Testis (tissue), 3 donors: ENCODE measurements around the gene ARAP1. TPM values are rescaled to one million over a fixed set of nuclear protein-coding genes. Genes with fewer than 3 reads are reported as not detected.

Experiments used
- DNase-seq: peaks from one replicate; pipeline ENCODE4 v3.0.0-alpha.2; 2019
- H3K27ac ChIP-seq, 2 donors: fragments of 200-600 bp; sonication (generic); one replicate each; pipeline ENCODE4 v1.5.1; 2019
- H3K27me3 ChIP-seq: fragments of 200-600 bp; sonication (generic); one replicate; pipeline ENCODE4 v1.5.1; 2019
- H3K36me3 ChIP-seq: fragments of 200-600 bp; sonication (generic); one replicate; pipeline ENCODE4 v1.5.1; 2017; ENCODE audit warnings: low read depth; ENCODE audit errors: missing control alignments
- H3K4me1 ChIP-seq: fragments of 200-600 bp; sonication (generic); one replicate; pipeline ENCODE4 v1.5.1; 2019
- H3K4me3 ChIP-seq, 2 donors: fragments of 200-600 bp; sonication (generic); one replicate each; pipeline ENCODE4 v1.5.1; 2017 to 2019
- H3K9me3 ChIP-seq: fragments of 200-600 bp; sonication (generic); one replicate; pipeline ENCODE4 v1.5.1; 2017
- CTCF ChIP-seq, 3 experiments: fragments of 450-650 bp in 2 of 3; fragments of 200-600 bp in 1 of 3; sonication (generic) in 1 of 3; IDR thresholded peaks; one replicate each; pipeline ENCODE4 v1.5.1; 2016 to 2019; ENCODE audit warnings: antibody characterized with exemption in 3 of 3, mild to moderate bottlenecking in 2 of 3, moderate library complexity in 1 of 3
- POLR2A ChIP-seq: fragments of 450-650 bp; IDR thresholded peaks from one replicate; pipeline ENCODE4 v1.6.1; 2017; ENCODE audit warnings: antibody characterized with exemption, mild to moderate bottlenecking, moderate library complexity
- WGBS, 2 donors: methylation state at CpG; one replicate each; pipeline ENCODE4 v1.1.5; 2018; 5-methylcytosine and 5-hydroxymethylcytosine counted together
- intact Hi-C: fragments of 100-400 bp; cut with DNase I; formaldehyde crosslinking; loops from one replicate; pipeline ENCODE4 v1.15.1; 2023; ENCODE audit warnings: low total_unique reads
- polyA plus RNA-seq: library from polyadenylated mRNA; stranded (reverse); fragments of 350-450 nt; fragmentation: Illumina TruSeq; extraction: RNeasy Lipid Tissue Mini Kit (QIAGEN cat#74804); gene quantifications from one replicate; pipeline ENCODE4 v1.2.3, GENCODE V29; 2014; ENCODE audit warnings: low read depth, low replicate concordance; ENCODE audit not compliant: insufficient read depth
- total RNA-seq, 2 donors: library from RNA; depleted of rRNA; stranded (reverse); fragments of >200 nt; gene quantifications; one replicate each; pipeline ENCODE4 v1.2.3, GENCODE V29; 2016

ARAP1 gene
- total and polyA plus RNA-seq, 3 donors from 2014 or later = 46.9 to 88.3 (median 65.2) TPM

- Histone ChIP-seq H3K4me1 (peaks cover 11% of the 10 kb centered on the region), H3K27ac (no peak overlapping the region), H3K27me3 (no peaks in the 10 kb centered on the region), H3K9me3 (no peaks in the 10 kb centered on the region), H3K36me3 (no peaks in the 10 kb centered on the region), H3K4me3 (no peak overlapping the region)
- intact Hi-C loops = no loop called here
- DNase-seq = no peak
- TF ChIP-seq CTCF (IDR thresholded peaks at IDR 0.05) = no peak
- no peak for TF ChIP-seq POLR2A
- WGBS, 2 donors = 84 to 86% methylated on average over 7 of the region's 7 CpGs
Measured at GRCh38 chr11:72688486-72688885, 63.7 kb downstream of the ARAP1 start.

GRCh38 chr11:72687326-72687725, 64.9 kb downstream of the ARAP1 start:
- Histone ChIP-seq H3K36me3 (no peaks in the 10 kb centered on the region), H3K4me1 (peaks cover 11% of the 10 kb centered on the region), H3K27me3 (no peaks in the 10 kb centered on the region), H3K9me3 (no peaks in the 10 kb centered on the region), H3K27ac (no peak overlapping the region), H3K4me3 (no peak overlapping the region)
- TF ChIP-seq POLR2A (no peak), CTCF (IDR thresholded peaks at IDR 0.05) (no peak)
- no peak for DNase-seq
- intact Hi-C loops = no loop called here
- WGBS, 2 donors = 86 to 94% methylated on average over 3 to 7 of the region's 7 CpGs

- Histone ChIP-seq H3K27me3 (no peaks in the 10 kb centered on the region), H3K27ac (no peak overlapping the region), H3K36me3 (no peaks in the 10 kb centered on the region), H3K4me3 (no peak overlapping the region), H3K4me1 (peaks cover 11% of the 10 kb centered on the region), H3K9me3 (no peaks in the 10 kb centered on the region)
- DNase-seq = no peak
- TF ChIP-seq CTCF (IDR thresholded peaks at IDR 0.05) = no peak
- TF ChIP-seq POLR2A = no peak
- intact Hi-C loops = no loop called here
- WGBS, 2 donors = 41 to 53% methylated on average over 8 of the region's 8 CpGs
Measured at GRCh38 chr11:72686639-72687220, 65.5 kb downstream of the ARAP1 start.

GRCh38 chr11:72685560-72686480, 66.4 kb downstream of the ARAP1 start:
- no peak for TF ChIP-seq POLR2A
- no peak for TF ChIP-seq CTCF (IDR thresholded peaks at IDR 0.05)
- Histone ChIP-seq H3K36me3 (no peaks in the 10 kb centered on the region), H3K4me3 (no peak overlapping the region), H3K4me1 (peaks cover 11% of the 10 kb centered on the region), H3K27ac (no peak overlapping the region), H3K27me3 (no peaks in the 10 kb centered on the region), H3K9me3 (no peaks in the 10 kb centered on the region)
- 68 to 84% methylated on average over 5 to 22 of the region's 24 CpGs for WGBS, 2 donors
- no peak for DNase-seq
- intact Hi-C loops = no loop called here
